GM18508 (cell line): Measurements from ENCODE around the gene LIPE.
A peak's percentile ranks its signal among the peaks of the same experiment; 100 is the strongest.
"Not testable (repeated sequence)": the region's sequence is repeated elsewhere in the genome, so short reads cannot be mapped to it uniquely, and the experiment has no call there.

Source experiments
- ATAC-seq: cut with Tn5 transposase; IDR thresholded peaks from one replicate; pipeline ENCODE4 v1.9.1; 2021; ENCODE audit warnings: moderate number of reproducible peaks; ENCODE audit not compliant: insufficient read depth, unreplicated experiment

Gene LIPE, protein sequence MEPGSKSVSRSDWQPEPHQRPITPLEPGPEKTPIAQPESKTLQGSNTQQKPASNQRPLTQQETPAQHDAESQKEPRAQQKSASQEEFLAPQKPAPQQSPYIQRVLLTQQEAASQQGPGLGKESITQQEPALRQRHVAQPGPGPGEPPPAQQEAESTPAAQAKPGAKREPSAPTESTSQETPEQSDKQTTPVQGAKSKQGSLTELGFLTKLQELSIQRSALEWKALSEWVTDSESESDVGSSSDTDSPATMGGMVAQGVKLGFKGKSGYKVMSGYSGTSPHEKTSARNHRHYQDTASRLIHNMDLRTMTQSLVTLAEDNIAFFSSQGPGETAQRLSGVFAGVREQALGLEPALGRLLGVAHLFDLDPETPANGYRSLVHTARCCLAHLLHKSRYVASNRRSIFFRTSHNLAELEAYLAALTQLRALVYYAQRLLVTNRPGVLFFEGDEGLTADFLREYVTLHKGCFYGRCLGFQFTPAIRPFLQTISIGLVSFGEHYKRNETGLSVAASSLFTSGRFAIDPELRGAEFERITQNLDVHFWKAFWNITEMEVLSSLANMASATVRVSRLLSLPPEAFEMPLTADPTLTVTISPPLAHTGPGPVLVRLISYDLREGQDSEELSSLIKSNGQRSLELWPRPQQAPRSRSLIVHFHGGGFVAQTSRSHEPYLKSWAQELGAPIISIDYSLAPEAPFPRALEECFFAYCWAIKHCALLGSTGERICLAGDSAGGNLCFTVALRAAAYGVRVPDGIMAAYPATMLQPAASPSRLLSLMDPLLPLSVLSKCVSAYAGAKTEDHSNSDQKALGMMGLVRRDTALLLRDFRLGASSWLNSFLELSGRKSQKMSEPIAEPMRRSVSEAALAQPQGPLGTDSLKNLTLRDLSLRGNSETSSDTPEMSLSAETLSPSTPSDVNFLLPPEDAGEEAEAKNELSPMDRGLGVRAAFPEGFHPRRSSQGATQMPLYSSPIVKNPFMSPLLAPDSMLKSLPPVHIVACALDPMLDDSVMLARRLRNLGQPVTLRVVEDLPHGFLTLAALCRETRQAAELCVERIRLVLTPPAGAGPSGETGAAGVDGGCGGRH

DNA sequence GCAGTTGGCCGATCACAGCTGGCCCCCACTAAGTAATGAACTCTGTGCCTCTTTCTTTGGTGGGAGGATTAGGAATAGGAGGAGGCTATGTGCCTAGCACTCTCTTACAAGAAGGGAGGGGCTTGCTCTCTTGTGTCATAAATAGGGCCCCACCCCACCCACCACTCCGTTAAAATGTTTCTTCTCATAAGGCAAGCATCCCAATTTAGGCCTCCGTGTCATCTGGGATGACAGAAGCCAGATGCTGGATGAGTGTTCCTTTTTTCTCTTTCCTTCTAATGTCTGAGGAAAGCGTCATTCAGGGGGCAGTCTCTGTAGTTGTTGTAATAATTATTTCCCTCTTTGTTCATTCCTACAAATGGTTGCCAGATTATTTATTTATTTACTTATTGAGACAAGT lies at the start of gene LIPE:
Gene LIPE (minus strand): TSS at position 76 of the 400 bp plus-strand sequence. CDS start 239 bp downstream, outside the sequence.
- ATAC-seq = no peak

DNA sequence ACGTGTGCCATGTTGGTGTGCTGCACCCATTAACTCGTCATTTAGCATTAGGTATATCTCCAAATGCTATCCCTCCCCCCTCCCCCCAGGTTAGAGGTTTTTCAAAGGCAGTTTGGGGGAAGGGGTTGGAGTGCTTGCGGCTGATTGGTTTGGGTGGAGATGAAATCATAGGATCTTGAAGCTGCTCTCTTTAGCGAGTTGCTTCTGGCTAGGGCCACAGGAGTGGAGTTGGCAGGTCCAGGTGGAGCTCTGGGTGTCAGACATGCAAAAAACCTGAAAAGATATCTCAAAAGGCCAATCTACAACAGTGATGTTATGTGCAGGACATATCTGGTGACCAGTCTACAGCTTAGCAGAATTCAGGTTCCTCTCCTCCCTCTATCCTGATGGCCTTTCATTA lies 48.2 kb upstream of the LIPE start:
- ATAC-seq = no peak

DNA sequence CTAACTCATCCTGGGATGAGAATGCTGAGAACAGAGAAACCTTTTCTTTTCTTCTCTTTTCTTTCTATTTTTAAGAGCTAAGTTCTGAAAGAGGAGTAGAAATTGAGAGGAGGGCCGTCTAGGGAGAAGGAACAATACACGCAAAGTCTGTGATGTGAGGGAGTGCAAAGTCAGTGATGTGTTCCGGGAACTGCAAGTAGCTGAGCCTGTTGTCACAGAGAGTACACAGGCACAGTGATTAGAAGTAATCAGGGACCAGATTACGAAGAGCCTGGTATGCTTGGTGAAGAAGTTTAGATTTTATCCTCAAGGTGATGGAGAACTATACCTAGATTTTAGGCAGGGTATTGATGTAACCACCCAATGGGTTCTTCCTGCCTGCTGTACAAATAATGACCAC lies 47.6 kb upstream of the LIPE start:
- ATAC-seq = no peak

DNA sequence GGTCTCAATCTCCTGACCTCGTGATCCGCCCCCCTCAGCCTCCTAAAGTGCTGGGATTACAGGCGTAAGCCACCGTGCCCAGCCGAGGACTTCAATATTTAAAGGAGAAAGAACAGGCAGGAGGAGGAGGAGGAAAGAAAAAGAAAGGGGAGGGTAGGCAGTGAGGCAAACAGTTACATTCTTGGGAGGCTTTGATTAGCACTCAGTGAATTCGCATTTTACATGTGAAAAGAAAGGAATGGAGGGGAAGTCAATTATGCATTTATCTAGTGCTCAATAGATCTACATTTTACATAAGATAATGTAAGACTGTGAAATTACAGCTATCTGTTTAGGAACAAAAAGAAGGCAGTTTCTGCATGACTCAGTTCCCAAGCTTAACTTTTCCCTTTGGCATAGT lies 46.5 kb upstream of the LIPE start:
- ATAC-seq = no peak

GRCh38 chr19:42472402-42473147 lies 45.4 kb upstream of the LIPE start:
- ATAC-seq = no peak

DNA sequence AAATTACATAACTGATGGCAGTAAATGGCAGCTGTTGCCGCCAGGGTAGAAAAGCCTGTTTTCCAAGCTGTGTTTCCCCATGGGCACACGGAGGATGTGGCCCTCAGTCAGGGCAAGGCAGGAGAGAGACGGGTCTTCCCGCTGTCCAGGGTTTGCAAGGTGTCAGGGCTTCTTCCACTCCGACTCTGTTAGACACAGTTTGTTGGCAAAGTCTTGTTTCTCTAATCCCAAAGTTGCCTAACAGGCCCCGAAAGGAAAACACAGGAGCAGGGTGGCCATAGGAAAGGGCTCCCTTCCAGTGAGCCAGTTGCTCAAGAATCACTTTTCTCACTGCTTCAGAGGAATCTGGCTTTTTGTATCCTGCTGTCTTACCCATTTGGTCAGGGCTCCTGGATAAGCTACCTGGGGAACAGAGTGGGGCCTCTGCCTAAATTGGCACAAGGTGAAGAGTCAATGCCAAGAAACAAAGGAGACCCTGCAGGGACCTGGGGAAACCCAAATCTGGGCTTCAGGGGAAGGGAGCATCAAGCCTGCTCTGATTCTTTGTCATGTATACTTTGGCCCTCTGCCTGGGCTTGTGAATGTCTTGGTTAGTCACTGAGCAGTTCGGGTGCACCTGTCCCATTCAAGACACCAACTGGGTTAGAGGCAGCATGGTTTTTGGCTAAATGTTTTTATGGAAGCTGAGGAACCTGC lies 44.5 kb upstream of the LIPE start:
- ATAC-seq = no peak

- ATAC-seq = no peak
These were observed 42.4 kb upstream of the LIPE start for GRCh38 chr19:42469311-42470235.

- ATAC-seq = no peak
These were observed 41.1 kb upstream of the LIPE start for GRCh38 chr19:42468273-42468796.

GRCh38 chr19:42467183-42467760 lies 40.1 kb upstream of the LIPE start:
- ATAC-seq = no peak

GRCh38 chr19:42466521-42467182 lies 39.5 kb upstream of the LIPE start:
- no peak for ATAC-seq

DNA sequence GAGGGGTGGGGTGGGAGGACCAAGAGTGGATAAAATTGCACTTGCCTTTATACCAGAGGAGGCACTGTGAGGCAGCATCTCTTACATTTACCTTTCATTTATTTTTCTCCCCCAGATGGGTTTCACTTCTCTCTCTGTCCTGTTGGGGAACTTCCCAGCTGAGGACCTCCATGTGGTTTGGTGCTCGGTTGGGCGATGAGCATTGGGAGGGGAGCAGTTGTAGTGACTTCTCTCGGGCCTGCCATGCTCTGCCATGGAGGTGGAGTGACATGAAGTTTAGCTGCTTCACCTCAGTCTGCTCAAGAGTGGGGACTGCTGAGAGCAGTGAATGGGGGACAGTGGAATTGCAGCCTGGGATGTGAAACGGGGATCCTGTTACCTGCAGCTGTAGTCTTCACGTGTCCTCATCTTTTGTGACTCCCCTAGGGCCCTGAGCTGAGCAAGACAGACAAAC lies 38.7 kb upstream of the LIPE start:
- peak; percentile 60 for ATAC-seq

GRCh38 chr19:42461700-42462324 lies 34.6 kb upstream of the LIPE start:
- ATAC-seq = no peak

DNA sequence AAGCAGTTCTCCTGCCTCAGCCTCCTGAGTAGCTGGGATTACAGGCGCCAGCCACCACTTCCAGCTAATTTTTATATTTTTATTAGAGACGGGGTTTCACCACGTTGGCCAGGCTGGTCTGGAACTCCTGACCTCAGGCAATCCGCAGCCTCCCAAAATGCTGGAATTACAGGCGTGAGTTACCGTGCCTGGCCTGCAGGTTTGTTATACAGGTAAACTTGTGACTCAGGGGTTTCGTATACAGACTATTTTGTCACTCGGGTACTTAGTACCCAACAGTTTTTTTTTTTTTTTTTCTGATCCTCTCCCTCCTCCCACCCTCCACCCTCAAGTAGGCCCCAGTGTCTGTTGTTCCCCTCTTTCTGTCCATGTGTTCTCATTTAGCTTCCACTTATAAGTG lies 34.0 kb upstream of the LIPE start:
- not testable (repeated sequence) for ATAC-seq

GRCh38 chr19:42459926-42460325 lies 32.7 kb upstream of the LIPE start:
- no peak for ATAC-seq

GRCh38 chr19:42455621-42456081 lies 28.5 kb upstream of the LIPE start:
- no peak for ATAC-seq

DNA sequence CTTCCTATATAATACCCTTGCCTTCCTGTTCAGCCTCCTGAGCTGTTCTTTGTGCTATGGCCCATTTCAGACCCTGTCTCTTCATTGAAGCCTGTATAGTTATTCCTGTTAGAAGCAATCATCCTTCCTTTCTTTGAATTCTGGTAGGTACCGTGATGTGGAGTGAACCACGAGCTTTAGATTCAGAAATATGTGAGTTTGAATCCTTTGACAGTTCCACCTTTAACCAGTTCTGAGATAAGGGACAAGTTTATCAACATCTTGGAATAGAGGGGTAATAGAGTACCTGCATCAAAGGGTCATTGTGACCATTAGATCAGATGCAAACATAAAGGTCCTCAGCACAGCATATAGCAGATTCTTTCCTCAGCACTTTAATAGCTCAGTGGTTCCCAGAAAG lies 27.9 kb upstream of the LIPE start:
- no peak for ATAC-seq

DNA sequence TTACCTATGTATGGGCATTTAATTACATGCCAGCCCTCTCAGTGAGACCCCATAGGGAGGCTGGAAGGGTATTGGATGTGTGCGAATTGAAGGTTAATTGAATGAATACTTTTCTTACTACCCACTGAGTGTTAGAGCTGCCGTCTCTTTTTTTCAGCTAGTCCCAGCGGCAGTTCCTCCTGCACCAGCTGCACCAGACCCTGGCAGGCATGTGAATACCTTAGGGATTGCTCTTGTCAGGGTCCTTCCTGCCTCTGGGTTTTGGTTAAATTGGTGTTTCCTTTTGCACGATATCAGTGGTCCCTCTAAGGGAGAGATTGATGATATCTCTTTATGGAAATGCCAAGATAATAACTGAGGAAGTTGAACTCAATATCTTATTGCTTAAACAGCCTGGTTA lies 25.4 kb upstream of the LIPE start:
- ATAC-seq = no peak
